ENCODE data around the gene XRCC4.

GRCh38 chr5:83378624-83379289 lies 301.4 kb downstream of the XRCC4 start:
- no peak for TF ChIP-seq POLR2A (IDR thresholded peaks at IDR 0.05)
- TF ChIP-seq, protein P1, sequence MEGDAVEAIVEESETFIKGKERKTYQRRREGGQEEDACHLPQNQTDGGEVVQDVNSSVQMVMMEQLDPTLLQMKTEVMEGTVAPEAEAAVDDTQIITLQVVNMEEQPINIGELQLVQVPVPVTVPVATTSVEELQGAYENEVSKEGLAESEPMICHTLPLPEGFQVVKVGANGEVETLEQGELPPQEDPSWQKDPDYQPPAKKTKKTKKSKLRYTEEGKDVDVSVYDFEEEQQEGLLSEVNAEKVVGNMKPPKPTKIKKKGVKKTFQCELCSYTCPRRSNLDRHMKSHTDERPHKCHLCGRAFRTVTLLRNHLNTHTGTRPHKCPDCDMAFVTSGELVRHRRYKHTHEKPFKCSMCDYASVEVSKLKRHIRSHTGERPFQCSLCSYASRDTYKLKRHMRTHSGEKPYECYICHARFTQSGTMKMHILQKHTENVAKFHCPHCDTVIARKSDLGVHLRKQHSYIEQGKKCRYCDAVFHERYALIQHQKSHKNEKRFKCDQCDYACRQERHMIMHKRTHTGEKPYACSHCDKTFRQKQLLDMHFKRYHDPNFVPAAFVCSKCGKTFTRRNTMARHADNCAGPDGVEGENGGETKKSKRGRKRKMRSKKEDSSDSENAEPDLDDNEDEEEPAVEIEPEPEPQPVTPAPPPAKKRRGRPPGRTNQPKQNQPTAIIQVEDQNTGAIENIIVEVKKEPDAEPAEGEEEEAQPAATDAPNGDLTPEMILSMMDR (IDR thresholded peaks at IDR 0.05) = no peak
